H9 (cell line): ENCODE data around the gene PCDHB8. TPM values are rescaled to one million over a fixed set of nuclear protein-coding genes. Genes with fewer than 3 reads are reported as not detected.
A peak's percentile ranks its signal among the peaks of the same experiment; 100 is the strongest.
"Not testable (repeated sequence)": the region's sequence is repeated elsewhere in the genome, so short reads cannot be mapped to it uniquely, and the experiment has no call there.

ENCODE experiments used
- DNase-seq: peaks from one replicate; pipeline ENCODE4 v3.0.0-alpha.2; 2017
- H2AFZ ChIP-seq: one replicate; pipeline ENCODE4 v1.6.1; 2013; ENCODE audit warnings: mild to moderate bottlenecking, low read length, control low read depth, moderate library complexity
- H2AK5ac ChIP-seq: 2 replicates; pipeline ENCODE4 v1.6.1; 2013; ENCODE audit warnings: low read length, control low read depth, mixed read lengths; ENCODE audit not compliant: insufficient read length
- H2BK120ac ChIP-seq: one replicate; pipeline ENCODE4 v1.6.1; 2013; ENCODE audit warnings: low read depth, mild to moderate bottlenecking, low read length, control low read depth, inconsistent platforms; ENCODE audit not compliant: poor library complexity, severe bottlenecking
- H2BK12ac ChIP-seq: 2 replicates; pipeline ENCODE4 v1.6.1; 2013; ENCODE audit warnings: low read length, control low read depth, mixed read lengths, low read depth; ENCODE audit not compliant: insufficient read length
- H2BK15ac ChIP-seq: 2 replicates; pipeline ENCODE4 v1.6.1; 2013; ENCODE audit warnings: low read depth, low read length, control low read depth
- H2BK20ac ChIP-seq: one replicate; pipeline ENCODE4 v1.6.1; 2013; ENCODE audit warnings: low read depth, mild to moderate bottlenecking, low read length, control low read depth, inconsistent platforms; ENCODE audit not compliant: poor library complexity, severe bottlenecking
- H2BK5ac ChIP-seq: 2 replicates; pipeline ENCODE4 v1.6.1; 2013; ENCODE audit warnings: low read length, control low read depth, mixed read lengths; ENCODE audit not compliant: insufficient read length
- H3K14ac ChIP-seq: 2 replicates; pipeline ENCODE4 v1.6.1; 2013; ENCODE audit warnings: low read length, control low read depth; ENCODE audit not compliant: insufficient read depth
- H3K18ac ChIP-seq: 2 replicates; pipeline ENCODE4 v1.6.1; 2013; ENCODE audit warnings: low read depth, mild to moderate bottlenecking, mixed read lengths, low read length, control low read depth; ENCODE audit not compliant: insufficient read length
- H3K23ac ChIP-seq: 2 replicates; pipeline ENCODE4 v1.6.1; 2013; ENCODE audit warnings: low read length, control low read depth, mixed read lengths, low read depth; ENCODE audit not compliant: insufficient read length
- H3K23me2 ChIP-seq: 2 replicates; pipeline ENCODE4 v1.6.1; 2013; ENCODE audit warnings: low read depth, mild to moderate bottlenecking, mixed read lengths, low read length, control low read depth; ENCODE audit not compliant: insufficient read length, poor library complexity, severe bottlenecking
- H3K27ac ChIP-seq: 2 replicates; pipeline ENCODE4 v1.5.1; 2013; ENCODE audit warnings: low read length, control low read depth, mixed read lengths, low read depth; ENCODE audit not compliant: insufficient read length
- H3K27me3 ChIP-seq: 2 replicates; pipeline ENCODE4 v1.6.1; 2013; ENCODE audit warnings: low read length, control low read depth, inconsistent platforms; ENCODE audit not compliant: insufficient read depth
- H3K4ac ChIP-seq: 2 replicates; pipeline ENCODE4 v1.6.1; 2013; ENCODE audit warnings: low read depth, mild to moderate bottlenecking, control low read depth, inconsistent platforms, low read length, moderate library complexity
- H3K4me1 ChIP-seq: 2 replicates; pipeline ENCODE4 v1.6.1; 2013; ENCODE audit warnings: low read length, control low read depth, inconsistent platforms; ENCODE audit not compliant: insufficient read depth
- H3K4me2 ChIP-seq: 2 replicates; pipeline ENCODE4 v1.6.1; 2013; ENCODE audit warnings: low read length, control low read depth, mixed read lengths; ENCODE audit not compliant: insufficient read length, insufficient read depth
- H3K56ac ChIP-seq: 2 replicates; pipeline ENCODE4 v1.6.1; 2013; ENCODE audit warnings: low read depth, mild to moderate bottlenecking, mixed read lengths, low read length, control low read depth; ENCODE audit not compliant: insufficient read length
- H3K79me1 ChIP-seq: 2 replicates; pipeline ENCODE4 v1.6.1; 2013; ENCODE audit warnings: low read depth, mild to moderate bottlenecking, moderate library complexity, low read length, control low read depth, inconsistent platforms; ENCODE audit not compliant: insufficient read depth, poor library complexity, severe bottlenecking
- H3K79me2 ChIP-seq: 2 replicates; pipeline ENCODE4 v1.6.1; 2013; ENCODE audit warnings: low read length, control low read depth, inconsistent platforms; ENCODE audit not compliant: insufficient read depth
- H3K9ac ChIP-seq: 2 replicates; pipeline ENCODE4 v1.6.1; 2013; ENCODE audit warnings: low read length, control low read depth, mixed read lengths; ENCODE audit not compliant: insufficient read length; ENCODE audit errors: extremely low read depth
- H3K9me3 ChIP-seq: one replicate; pipeline ENCODE4 v1.6.1; 2013; ENCODE audit warnings: low read depth, low read length, inconsistent platforms; ENCODE audit not compliant: control insufficient read depth
- H3T11ph ChIP-seq: one replicate; pipeline ENCODE4 v1.6.1; 2013; ENCODE audit warnings: mild to moderate bottlenecking, low read length, control low read depth, inconsistent platforms
- H4K20me1 ChIP-seq: one replicate; pipeline ENCODE4 v1.6.1; 2013; ENCODE audit not compliant: control insufficient read depth, insufficient read length, insufficient read depth
- H4K5ac ChIP-seq: 2 replicates; pipeline ENCODE4 v1.6.1; 2013; ENCODE audit warnings: low read depth, mild to moderate bottlenecking, mixed read lengths, low read length, control low read depth; ENCODE audit not compliant: insufficient read length
- H4K8ac ChIP-seq: replicated peaks from 2 replicates; pipeline ENCODE4 v1.6.1; 2013; ENCODE audit warnings: low read length, control low read depth, mixed read lengths, low read depth; ENCODE audit not compliant: insufficient read length
- H4K91ac ChIP-seq: 2 replicates; pipeline ENCODE4 v1.6.1; 2013; ENCODE audit warnings: low read depth, mild to moderate bottlenecking, moderate library complexity, mixed read lengths, low read length, control low read depth; ENCODE audit not compliant: insufficient read length
- H3K27ac Mint-ChIP-seq, 3 experiments: 2 replicates in 2 of 3; 3 replicates in 1 of 3; pipeline ENCODE4 v1.8.0; 2020 to 2021; ENCODE audit warnings: mixed read lengths in 3 of 3, mild to moderate bottlenecking in 1 of 3, moderate library complexity in 1 of 3
- H3K27me3 Mint-ChIP-seq: 2 replicates; pipeline ENCODE4 v1.8.0; 2021; ENCODE audit warnings: low read depth, mild to moderate bottlenecking, moderate library complexity, mixed read lengths
- H3K36me3 Mint-ChIP-seq, 3 experiments: 2 replicates in 2 of 3; 3 replicates in 1 of 3; pipeline ENCODE4 v1.8.0; 2020 to 2021; ENCODE audit warnings: low read depth in 3 of 3, mixed read lengths in 3 of 3; ENCODE audit not compliant: insufficient read depth in 1 of 3
- H3K4me1 Mint-ChIP-seq, 2 experiments: 2 replicates each; pipeline ENCODE4 v1.8.0; 2020; ENCODE audit warnings: mixed read lengths in 2 of 2
- H3K4me3 Mint-ChIP-seq, 2 experiments: 2 replicates in 1 of 2; 3 replicates in 1 of 2; pipeline ENCODE4 v1.8.0; 2020 to 2021; ENCODE audit warnings: mild to moderate bottlenecking in 2 of 2, mixed read lengths in 2 of 2, moderate library complexity in 1 of 2
- H3K9me3 Mint-ChIP-seq, 2 experiments: 2 replicates in 1 of 2; 3 replicates in 1 of 2; pipeline ENCODE4 v1.8.0; 2020; ENCODE audit warnings: mild to moderate bottlenecking in 2 of 2, mixed read lengths in 2 of 2, moderate library complexity in 1 of 2
- CTCF ChIP-seq: fragments of 200-600 bp; sonication (generic); conservative IDR thresholded peaks from 3 replicates; pipeline ENCODE4 v1.8.0; 2021; ENCODE audit warnings: antibody characterized with exemption, mild to moderate bottlenecking
- WGBS: extraction: QIAGEN DNeasy Blood & Tissue Kit; methylation state at CpG from one replicate; pipeline ENCODE4 v1.1.7; 2013; ENCODE audit warnings: missing lambda C conversion rate, low lambda C conversion rate, mixed read lengths; ENCODE audit not compliant: insufficient read length; ENCODE audit errors: extremely low coverage; 5-methylcytosine and 5-hydroxymethylcytosine counted together
- total RNA-seq: library from RNA; stranded (reverse); gene quantifications from 2 replicates; pipeline ENCODE4 v1.2.1, GENCODE V29; 2021

Gene PCDHB8
- total RNA-seq, 1 experiment from 2014 or later, result 0.57 TPM

GRCh38 chr5:141155540-141156374, 21.8 kb upstream of the PCDHB8 start:
- H2BK5ac ChIP-seq, result no peak overlapping the region
- H3K4ac ChIP-seq, result no peak overlapping the region
- H3K27me3 ChIP-seq, result no peaks in the 10 kb centered on the region
- no CpG with 5 or more reads among the region's 21 CpGs for WGBS
- Mint-ChIP-seq H3K27ac (no peak overlapping the region), H3K4me1 (no peaks in the 10 kb centered on the region), H3K9me3 (peaks cover 34 to 39% of the 10 kb centered on the region in 2 experiments), H3K27me3 (peaks cover 4% of the 10 kb centered on the region; the same call in 1 of the 2 replicates), H3K4me3 (peak overlapping the region in 1 of 2 experiments; percentile 21; a peak in 1 of 5 replicates), H3K36me3 (peaks cover 1 to 25% (median 8%) of the 10 kb centered on the region in 3 experiments; a peak in 6 of 7 replicates)
- H3K79me2 ChIP-seq, result no peaks in the 10 kb centered on the region
- peak; percentile 78 for TF ChIP-seq CTCF
- H3K23me2 ChIP-seq, result no peaks in the 10 kb centered on the region
- H3K4me2 ChIP-seq, result no peak overlapping the region
- H3K56ac ChIP-seq, result no peak overlapping the region
- no peaks in the 10 kb centered on the region for H3K4me1 ChIP-seq
- H3K27ac ChIP-seq, result no peak overlapping the region
- no peak overlapping the region for H2AK5ac ChIP-seq
- no peak overlapping the region for H4K5ac ChIP-seq
- H4K91ac ChIP-seq, result no peak overlapping the region
- peak; percentile 54 for DNase-seq
- no peak overlapping the region for H3T11ph ChIP-seq
- no peak overlapping the region for H2BK15ac ChIP-seq
- no peak overlapping the region for H2BK20ac ChIP-seq
- H3K9ac ChIP-seq, result no peak overlapping the region
- H2BK120ac ChIP-seq, result no peak overlapping the region
- no peak overlapping the region for H4K8ac ChIP-seq
- no peaks in the 10 kb centered on the region for H3K79me1 ChIP-seq
- H4K20me1 ChIP-seq, result no peaks in the 10 kb centered on the region
- H3K23ac ChIP-seq, result no peak overlapping the region
- H3K9me3 ChIP-seq, result peaks cover 5% of the 10 kb centered on the region
- H2AFZ ChIP-seq, result peak overlapping the region; percentile 64
- no peak overlapping the region for H2BK12ac ChIP-seq
- H3K14ac ChIP-seq, result no peak overlapping the region
- H3K18ac ChIP-seq, result no peak overlapping the region

- not testable (repeated sequence) for H3K4ac ChIP-seq, H4K5ac ChIP-seq, H2BK15ac ChIP-seq, H3K4me1 Mint-ChIP-seq, H3K79me2 ChIP-seq, H3K18ac ChIP-seq, H4K91ac ChIP-seq, H4K8ac ChIP-seq, H3K9ac ChIP-seq, H3K23me2 ChIP-seq, H3K27me3 Mint-ChIP-seq, H2AK5ac ChIP-seq, H3K4me1 ChIP-seq, H2BK120ac ChIP-seq, H3K27ac Mint-ChIP-seq, H3K14ac ChIP-seq, H3K4me2 ChIP-seq, H3K4me3 Mint-ChIP-seq, H2BK5ac ChIP-seq, H3K56ac ChIP-seq, DNase-seq, H3K79me1 ChIP-seq, H2BK12ac ChIP-seq, H3K9me3 ChIP-seq, H3K27ac ChIP-seq, H2AFZ ChIP-seq, H4K20me1 ChIP-seq, H3T11ph ChIP-seq, H3K23ac ChIP-seq, H2BK20ac ChIP-seq, H3K27me3 ChIP-seq
- Mint-ChIP-seq H3K36me3 (peaks cover 0 to 13% (median 8%) of the 10 kb centered on the region in 3 experiments; a peak in 5 of 7 replicates), H3K9me3 (peaks cover 23 to 29% of the 10 kb centered on the region in 2 experiments)
- WGBS, result no CpG with 5 or more reads among the region's 38 CpGs
Measured at GRCh38 chr5:141157356-141157755, 20.2 kb upstream of the PCDHB8 start.
